ENCODE measurements around the gene MSGN1. TPM values are rescaled to one million over a fixed set of nuclear protein-coding genes. Genes with fewer than 3 reads are reported as not detected.

Gene MSGN1
- total RNA-seq, 2 experiments from 2014 or later = not detected

GRCh38 chr2:17799301-17800120 lies 16.7 kb upstream of the MSGN1 start:
- ChIA-PET CTCF (ENCODE audit: unreplicated experiment) (interaction anchor here (0.5 kb wide), 1 partner anchor 46 kb away, joined by 3 read pairs; the partner anchor contains the start of genes GEN1 and SMC6), POLR2A (interaction anchor here (1.0 kb wide), 1 partner anchor 12 kb away, joined by 4 read pairs; no protein-coding TSS in a partner anchor)
- H3K9me2 ChIP-seq (ENCODE audit: insufficient read depth, low read length) = no peaks in the 10 kb centered on the region
- H3K27ac ChIP-seq (ENCODE audit: low read depth, low read length, poor library complexity, severe bottlenecking) = no peak overlapping the region
- H4K20me1 ChIP-seq (ENCODE audit: insufficient read depth, low read length) = no peaks in the 10 kb centered on the region
- H3K36me3 ChIP-seq (ENCODE audit: insufficient read depth, low read length) = no peaks in the 10 kb centered on the region
- TF ChIP-seq CTCF (conservative IDR thresholded peaks at IDR 0.05; ENCODE audit: low read length) (no peak), EZH2phosphoT487 (IDR thresholded peaks at IDR 0.05; ENCODE audit: borderline replicate concordance, low read depth, low read length) (no peak)
- H3K79me2 ChIP-seq (ENCODE audit: insufficient read depth, low read depth, low read length) = no peaks in the 10 kb centered on the region
- DNase-seq (ENCODE audit: low spot score) = no peak
- H2AFZ ChIP-seq (ENCODE audit: low read length) = no peak overlapping the region
- intact Hi-C loops (cut with micrococcal nuclease; ENCODE audit: unreplicated experiment) = no loop called here
- H3K4me2 ChIP-seq (ENCODE audit: low read length) = no peak overlapping the region
- H3K9me3 ChIP-seq (ENCODE audit: low read length) = no peaks in the 10 kb centered on the region
- H3K4me1 ChIP-seq (ENCODE audit: insufficient read depth, low read length, poor library complexity, severe bottlenecking) = peaks cover 25% of the 10 kb centered on the region
- no TSS peak for BruUV-seq (replicated peaks)
- H3K4me3 ChIP-seq (ENCODE audit: low read depth, low read length, poor library complexity, severe bottlenecking) = no peak overlapping the region

- TF ChIP-seq CTCF (conservative IDR thresholded peaks at IDR 0.05; ENCODE audit: low read length) (no peak), EZH2phosphoT487 (IDR thresholded peaks at IDR 0.05; ENCODE audit: borderline replicate concordance, low read depth, low read length) (no peak)
- Histone ChIP-seq H3K27ac (ENCODE audit: low read depth, low read length, poor library complexity, severe bottlenecking) (no peak overlapping the region), H3K79me2 (ENCODE audit: insufficient read depth, low read depth, low read length) (no peaks in the 10 kb centered on the region), H2AFZ (ENCODE audit: low read length) (no peak overlapping the region), H3K9me3 (ENCODE audit: low read length) (no peaks in the 10 kb centered on the region), H4K20me1 (ENCODE audit: insufficient read depth, low read length) (no peaks in the 10 kb centered on the region), H3K4me2 (ENCODE audit: low read length) (no peak overlapping the region), H3K36me3 (ENCODE audit: insufficient read depth, low read length) (no peaks in the 10 kb centered on the region), H3K4me1 (ENCODE audit: insufficient read depth, low read length, poor library complexity, severe bottlenecking) (peaks cover 32% of the 10 kb centered on the region), H3K9me2 (ENCODE audit: insufficient read depth, low read length) (no peaks in the 10 kb centered on the region), H3K4me3 (ENCODE audit: low read depth, low read length, poor library complexity, severe bottlenecking) (no peak overlapping the region)
- ChIA-PET POLR2A (interaction anchor here (1.0 kb wide), 1 partner anchor 12 kb away, joined by 4 read pairs; no protein-coding TSS in a partner anchor), CTCF (ENCODE audit: unreplicated experiment) (no interaction called here)
- intact Hi-C loops (cut with micrococcal nuclease; ENCODE audit: unreplicated experiment) = no loop called here
- no TSS peak for BruUV-seq (replicated peaks)
- DNase-seq (ENCODE audit: low spot score) = no peak
These were observed 16.0 kb upstream of the MSGN1 start for GRCh38 chr2:17800219-17800618.

Data from OCI-LY7 (cell line).